Endodermal cell (in vitro differentiated cells): ENCODE results near the gene OR13J1. TPM values are rescaled to one million over a fixed set of nuclear protein-coding genes. Genes with fewer than 3 reads are reported as not detected.

ENCODE experiments used
- DNase-seq: peaks from one replicate; pipeline ENCODE4 v3.0.0-alpha.2; 2017
- H3K27ac ChIP-seq: 2 replicates; pipeline ENCODE4 v1.5.1; 2013; ENCODE audit warnings: mild to moderate bottlenecking, low read depth, low read length, moderate library complexity
- H3K27me3 ChIP-seq: 2 replicates; pipeline ENCODE4 v1.6.1; 2013; ENCODE audit warnings: mild to moderate bottlenecking, low read length, moderate library complexity; ENCODE audit not compliant: insufficient read depth, control insufficient read depth, poor library complexity, severe bottlenecking
- H3K36me3 ChIP-seq: 2 replicates; pipeline ENCODE4 v1.7.0; 2013; ENCODE audit warnings: mild to moderate bottlenecking, low read length, moderate library complexity; ENCODE audit not compliant: control insufficient read depth, insufficient read depth
- H3K4me1 ChIP-seq: one replicate; pipeline ENCODE4 v1.7.0; 2013; ENCODE audit warnings: low read length; ENCODE audit not compliant: control insufficient read depth, insufficient read depth
- H3K4me3 ChIP-seq: 2 replicates; pipeline ENCODE4 v1.5.1; 2013; ENCODE audit warnings: mild to moderate bottlenecking, low read length, moderate library complexity
- H3K9ac ChIP-seq: 2 replicates; pipeline ENCODE4 v1.6.1; 2013; ENCODE audit warnings: mild to moderate bottlenecking, low read length, moderate library complexity; ENCODE audit not compliant: poor library complexity, severe bottlenecking; ENCODE audit errors: extremely low read depth
- H3K9me3 ChIP-seq: 2 replicates; pipeline ENCODE4 v1.6.1; 2013; ENCODE audit warnings: mild to moderate bottlenecking, low read length, moderate library complexity; ENCODE audit not compliant: control insufficient read depth
- H3K27ac Mint-ChIP-seq: 2 replicates; pipeline ENCODE4 v1.8.0; 2020; ENCODE audit warnings: mixed read lengths
- H3K27me3 Mint-ChIP-seq: 2 replicates; pipeline ENCODE4 v1.8.0; 2021; ENCODE audit warnings: mild to moderate bottlenecking, mixed read lengths; ENCODE audit not compliant: insufficient read depth
- H3K36me3 Mint-ChIP-seq: 2 replicates; pipeline ENCODE4 v1.8.0; 2020; ENCODE audit warnings: low read depth, mixed read lengths
- H3K4me1 Mint-ChIP-seq: 2 replicates; pipeline ENCODE4 v1.8.0; 2020; ENCODE audit warnings: mixed read lengths
- H3K4me3 Mint-ChIP-seq: 2 replicates; pipeline ENCODE4 v1.8.0; 2020; ENCODE audit warnings: mild to moderate bottlenecking, moderate library complexity, mixed read lengths
- H3K9me3 Mint-ChIP-seq: 2 replicates; pipeline ENCODE4 v1.8.0; 2020; ENCODE audit warnings: mild to moderate bottlenecking, mixed read lengths
- WGBS, 2 experiments: methylation state at CpG; one replicate each; pipeline versions ENCODE4 v1.1.5 to v1.1.7; 2013; ENCODE audit warnings: missing lambda C conversion rate in 2 of 2, mixed read lengths in 1 of 2; ENCODE audit not compliant: insufficient coverage in 1 of 2, insufficient read length in 1 of 2; 5-methylcytosine and 5-hydroxymethylcytosine counted together
- total RNA-seq, 2 donors: library from RNA; stranded (reverse); fragmentation: NEBNext Ultra II Directional in 1 of 2; extraction: Animal tissue kit (Norgen Biotek cat#: 25700) in 1 of 2; gene quantifications; 2 replicates in 1 of 2; 3 replicates in 1 of 2; pipeline ENCODE4 v1.2.1, GENCODE V29; 2021
- TF ChIP-seq, protein P1 (sequence below): fragments of 200-600 bp; sonication (generic); conservative IDR thresholded peaks from 2 replicates; pipeline ENCODE4 v1.5.0; 2021; ENCODE audit warnings: antibody characterized with exemption, mild to moderate bottlenecking

Gene OR13J1
- total RNA-seq, 2 donors from 2014 or later = not detected

DNA sequence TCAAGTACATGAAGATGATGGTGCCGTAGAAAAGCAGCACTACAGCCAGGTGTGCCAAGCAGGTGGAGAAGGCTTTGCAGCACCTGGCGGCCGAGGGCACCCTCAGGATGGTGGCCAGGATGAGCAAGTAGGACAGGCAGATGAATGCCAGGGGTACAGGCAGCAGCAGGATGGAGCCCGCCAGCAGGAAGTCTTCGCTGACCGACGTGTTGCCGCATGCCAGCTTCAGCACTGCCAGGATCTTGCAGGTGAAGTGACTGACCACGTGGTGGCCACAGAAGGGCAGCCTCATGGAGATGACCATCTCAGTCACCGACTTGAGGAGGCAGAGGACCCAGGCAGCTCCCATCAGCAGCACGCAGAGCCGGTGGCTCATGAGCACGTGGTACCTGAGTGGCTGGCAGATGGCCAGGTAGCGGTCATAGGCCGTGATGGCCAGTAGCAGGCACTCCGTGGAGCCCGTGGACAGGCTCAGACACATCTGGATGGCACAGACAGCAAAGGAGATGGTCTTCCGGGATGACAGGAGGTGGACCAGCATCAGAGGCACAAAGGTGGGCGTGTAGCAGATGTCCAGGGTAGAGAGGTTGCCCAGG, 482 bp downstream of the OR13J1 start:
- Histone ChIP-seq H3K27ac (no peak overlapping the region), H3K27me3 (no peaks in the 10 kb centered on the region), H3K4me1 (no peaks in the 10 kb centered on the region), H3K4me3 (no peak overlapping the region), H3K36me3 (no peaks in the 10 kb centered on the region), H3K9ac (no peak overlapping the region), H3K9me3 (no peaks in the 10 kb centered on the region)
- Mint-ChIP-seq H3K27ac (no peak overlapping the region), H3K4me1 (no peaks in the 10 kb centered on the region), H3K9me3 (no peaks in the 10 kb centered on the region), H3K36me3 (no peaks in the 10 kb centered on the region), H3K27me3 (peaks cover 7% of the 10 kb centered on the region), H3K4me3 (no peak overlapping the region)
- WGBS, 2 experiments = 90 to 97% methylated on average over 15 to 19 of the region's 19 CpGs
- no peak for DNase-seq
- TF ChIP-seq, protein P1, sequence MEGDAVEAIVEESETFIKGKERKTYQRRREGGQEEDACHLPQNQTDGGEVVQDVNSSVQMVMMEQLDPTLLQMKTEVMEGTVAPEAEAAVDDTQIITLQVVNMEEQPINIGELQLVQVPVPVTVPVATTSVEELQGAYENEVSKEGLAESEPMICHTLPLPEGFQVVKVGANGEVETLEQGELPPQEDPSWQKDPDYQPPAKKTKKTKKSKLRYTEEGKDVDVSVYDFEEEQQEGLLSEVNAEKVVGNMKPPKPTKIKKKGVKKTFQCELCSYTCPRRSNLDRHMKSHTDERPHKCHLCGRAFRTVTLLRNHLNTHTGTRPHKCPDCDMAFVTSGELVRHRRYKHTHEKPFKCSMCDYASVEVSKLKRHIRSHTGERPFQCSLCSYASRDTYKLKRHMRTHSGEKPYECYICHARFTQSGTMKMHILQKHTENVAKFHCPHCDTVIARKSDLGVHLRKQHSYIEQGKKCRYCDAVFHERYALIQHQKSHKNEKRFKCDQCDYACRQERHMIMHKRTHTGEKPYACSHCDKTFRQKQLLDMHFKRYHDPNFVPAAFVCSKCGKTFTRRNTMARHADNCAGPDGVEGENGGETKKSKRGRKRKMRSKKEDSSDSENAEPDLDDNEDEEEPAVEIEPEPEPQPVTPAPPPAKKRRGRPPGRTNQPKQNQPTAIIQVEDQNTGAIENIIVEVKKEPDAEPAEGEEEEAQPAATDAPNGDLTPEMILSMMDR = no peak

DNA sequence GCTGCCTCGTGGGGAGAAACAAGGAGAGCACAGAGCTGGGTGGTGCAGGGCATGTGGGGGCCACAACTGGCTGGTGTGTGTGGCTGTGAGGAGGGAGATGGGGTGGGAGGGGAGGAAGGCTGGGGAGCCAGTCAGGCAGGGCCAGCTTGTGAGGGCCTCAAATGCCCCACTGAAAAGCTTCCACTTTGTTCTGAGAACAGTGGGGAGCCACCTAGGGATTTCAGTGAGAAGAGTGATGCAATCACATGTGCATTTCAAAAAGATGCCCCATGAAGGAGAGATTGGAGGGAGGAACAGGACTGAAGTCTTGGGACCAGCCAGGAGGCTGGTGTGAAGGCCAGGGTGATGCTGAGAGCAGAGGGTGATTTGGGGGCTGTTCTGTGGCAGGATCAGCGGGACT, 1.3 kb downstream of the OR13J1 start:
- 83 to 100% methylated on average over 1 to 2 of the region's 2 CpGs for WGBS, 2 experiments
- TF ChIP-seq, protein P1 = no peak
- Histone ChIP-seq H3K36me3 (no peaks in the 10 kb centered on the region), H3K9me3 (no peaks in the 10 kb centered on the region), H3K4me1 (no peaks in the 10 kb centered on the region), H3K27ac (no peak overlapping the region), H3K4me3 (no peak overlapping the region), H3K9ac (no peak overlapping the region), H3K27me3 (no peaks in the 10 kb centered on the region)
- DNase-seq = no peak
- Mint-ChIP-seq H3K9me3 (no peaks in the 10 kb centered on the region), H3K27ac (no peak overlapping the region), H3K4me1 (no peaks in the 10 kb centered on the region), H3K4me3 (no peak overlapping the region), H3K27me3 (peaks cover 7% of the 10 kb centered on the region), H3K36me3 (no peaks in the 10 kb centered on the region)

DNA sequence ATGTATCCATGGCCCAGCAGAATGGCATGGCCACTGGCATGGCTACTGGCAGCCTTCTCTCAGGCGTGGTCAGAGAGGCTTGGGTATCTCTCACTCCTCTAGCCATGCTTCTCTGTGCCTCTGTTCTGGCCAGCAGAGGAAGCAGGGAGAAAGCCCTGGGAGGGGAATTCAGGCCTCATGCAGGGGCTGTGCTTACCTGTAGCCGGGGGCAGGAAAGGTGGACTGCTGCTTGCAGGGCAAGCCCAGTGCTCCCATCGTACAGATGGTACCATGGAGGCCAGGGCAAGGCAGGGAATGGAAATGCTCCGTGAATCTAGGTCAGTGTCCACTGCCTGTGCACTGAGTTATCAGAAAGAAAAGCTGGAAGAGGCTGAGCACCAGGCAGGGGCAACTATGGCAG, 2.7 kb downstream of the OR13J1 start:
- Histone ChIP-seq H3K27me3 (no peaks in the 10 kb centered on the region), H3K9ac (no peak overlapping the region), H3K4me1 (no peaks in the 10 kb centered on the region), H3K4me3 (no peak overlapping the region), H3K36me3 (no peaks in the 10 kb centered on the region), H3K9me3 (no peaks in the 10 kb centered on the region), H3K27ac (no peak overlapping the region)
- Mint-ChIP-seq H3K27ac (no peak overlapping the region), H3K4me1 (no peaks in the 10 kb centered on the region), H3K27me3 (peaks cover 12% of the 10 kb centered on the region), H3K4me3 (no peak overlapping the region), H3K9me3 (no peaks in the 10 kb centered on the region), H3K36me3 (no peaks in the 10 kb centered on the region)
- WGBS, 2 experiments = 90 to 100% methylated on average over 3 to 4 of the region's 4 CpGs
- TF ChIP-seq, protein P1 = no peak
- DNase-seq = no peak
